ENCODE results near the gene RAB2B. TPM values are rescaled to one million over a fixed set of nuclear protein-coding genes. Genes with fewer than 3 reads are reported as not detected.

The RAB2B gene
- 10 to 100 TPM; 31.3 to 39.0 TPM for total RNA-seq

DNA sequence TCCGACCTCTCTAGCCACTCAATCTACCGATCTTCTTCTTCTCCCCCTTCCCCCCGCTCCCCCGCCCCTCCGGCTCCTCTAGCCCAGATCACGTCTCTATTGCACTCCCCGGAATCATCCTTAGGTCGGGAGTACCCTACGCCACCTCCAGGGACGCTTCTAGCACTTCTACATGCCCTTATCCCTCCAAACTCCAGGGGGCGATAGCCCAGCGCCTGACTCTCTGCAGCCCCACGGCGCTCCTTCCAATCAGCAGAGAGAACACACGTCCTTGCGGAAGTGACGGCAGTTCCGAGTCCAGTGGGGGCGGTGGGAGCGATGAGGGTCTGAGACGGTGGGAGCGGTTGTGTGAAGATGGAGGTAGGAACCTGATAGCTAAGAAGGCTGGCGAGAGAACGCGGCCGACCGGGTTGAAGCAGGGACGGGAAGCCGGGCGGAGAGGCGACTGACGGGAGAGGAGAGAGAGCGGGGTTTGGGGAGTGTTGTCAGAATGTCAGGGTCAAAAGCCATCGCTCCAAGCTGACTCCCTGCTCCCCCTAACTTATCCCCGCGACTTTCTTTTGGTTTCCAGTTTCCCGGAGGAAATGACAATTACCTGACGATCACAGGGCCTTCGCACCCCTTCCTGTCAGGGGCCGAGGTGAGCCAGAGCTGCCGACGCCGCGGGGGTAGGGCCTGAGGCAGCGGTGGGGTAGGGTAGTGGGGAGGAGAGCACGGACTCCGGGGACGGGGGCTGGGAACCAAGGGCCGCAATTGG, at the start of gene RAB2B, which contains the start of gene TOX4:
Gene RAB2B (minus strand): TSS at position 35 of the 757 bp plus-strand sequence. CDS start 87 bp downstream, outside the sequence.
Gene TOX4 (plus strand): TSS at position 271 of the 757 bp plus-strand sequence. CDS start 84 bp downstream, at position 355.

GRCh38 chr14:21525962-21526671, 49.4 kb upstream of the RAB2B start, which contains the start of gene SALL2:
SALL2 (minus strand) TSS chr14:21526346; CDS start chr14:21526127, 219 bp downstream.

DNA sequence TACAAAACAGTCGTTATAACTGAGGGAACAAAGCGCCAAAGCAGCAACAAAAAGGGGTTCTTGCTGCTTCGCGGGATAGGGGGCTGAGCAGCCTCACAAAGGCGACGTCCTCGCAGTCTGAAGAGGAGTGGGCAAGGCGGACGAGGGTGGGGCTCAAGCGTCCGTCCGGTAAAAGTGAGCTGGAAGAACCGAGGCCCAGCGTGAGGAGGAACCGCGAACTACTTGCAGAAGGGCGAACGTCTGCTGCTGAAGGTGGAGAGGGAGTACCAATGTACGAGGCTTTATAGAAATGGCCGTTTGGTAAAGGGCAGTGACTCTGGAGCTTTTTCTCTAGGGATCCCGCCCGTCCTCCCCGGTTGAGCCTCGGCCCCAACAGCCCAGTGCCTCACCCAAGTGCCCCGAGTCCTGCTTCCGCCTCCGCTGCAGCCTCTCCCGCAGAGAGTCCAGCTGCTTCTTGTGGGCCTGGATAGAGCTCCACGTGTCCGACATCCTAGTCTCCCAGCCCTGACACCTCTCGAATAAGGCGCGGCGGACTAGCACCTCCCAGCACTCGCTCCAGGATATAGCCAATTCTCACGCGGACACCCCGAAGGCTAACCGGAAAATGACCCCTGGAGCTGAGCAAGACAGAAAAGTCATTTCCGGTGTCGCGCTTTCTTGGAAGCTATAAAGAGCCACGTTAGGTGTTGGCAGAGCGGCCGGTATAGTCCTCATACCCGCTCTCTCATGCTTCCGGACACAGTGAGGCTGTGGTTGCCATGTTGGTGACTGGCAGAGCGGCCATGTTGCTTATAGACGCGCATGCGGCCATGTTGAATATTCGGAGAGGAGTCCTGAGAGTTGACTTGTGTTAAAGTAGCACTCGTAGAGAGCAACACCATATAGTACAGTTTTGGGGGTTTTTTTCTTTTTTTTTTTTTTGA, 34.2 kb upstream of the RAB2B start, which contains the start of gene METTL3:
Gene METTL3 (minus strand): TSS at position 606 of the 923 bp plus-strand sequence. CDS start 117 bp downstream, at position 489.

DNA sequence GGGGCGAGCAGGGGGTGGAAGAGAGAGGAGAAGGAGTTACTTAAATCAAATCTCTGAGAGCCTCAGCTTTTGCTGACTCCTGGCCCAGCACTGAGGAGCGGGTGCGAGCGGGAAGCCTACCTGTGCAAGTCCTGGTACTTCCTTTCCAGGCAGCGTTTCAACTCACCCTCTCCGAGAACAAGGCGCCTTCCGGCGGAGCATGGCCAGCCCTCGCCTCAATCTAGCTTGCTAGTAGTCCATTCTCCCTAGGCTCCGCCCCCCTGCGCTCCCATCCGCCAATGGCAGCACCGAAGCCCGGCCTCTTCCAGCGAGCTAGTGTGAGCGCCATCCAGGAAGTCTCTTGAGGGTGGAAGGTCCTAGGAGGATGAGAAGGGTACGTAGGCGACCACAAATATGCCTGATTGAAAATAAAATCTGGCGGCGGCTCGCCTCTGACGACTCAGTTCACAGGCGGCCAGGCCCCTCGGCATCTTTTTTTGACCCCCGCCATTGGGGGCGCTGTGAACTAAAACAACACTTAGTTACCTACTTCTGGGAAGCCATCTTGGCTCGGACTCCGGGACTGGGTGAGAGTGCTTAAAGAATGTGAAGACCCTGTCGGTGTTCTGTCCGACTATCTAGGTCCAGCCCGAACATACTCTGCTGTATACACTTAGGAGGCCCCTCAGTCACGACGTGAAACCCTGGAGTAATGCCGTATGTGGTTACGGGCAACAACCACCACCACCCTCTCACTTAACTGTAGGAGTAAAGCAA, 20.7 kb downstream of the RAB2B start, which contains the start of gene CHD8:
Gene CHD8 (minus strand): TSS at position 212 of the 756 bp plus-strand sequence. CDS start 24,480 bp downstream, outside the sequence.

Small RNA genes within 50 kb of the gene (small RNA-seq; reads per million reads assigned to genes)
- gene RN7SL650P: 0 reads per million in 2 donors

Other genes starting within 250 kb of the RAB2B start
- 100 to 1,000 TPM; 512 to 752 TPM for gene HNRNPC, start 207.5 kb downstream of the RAB2B start, total RNA-seq
- under 1 TPM in 1 of 2 donors, not detected in 1; 0.34 TPM for gene RPGRIP1, start 196.9 kb downstream of the RAB2B start, total RNA-seq
- 100 to 1,000 TPM in 1 of 2 donors, 10 to 100 TPM in 1; 58.5 to 100 TPM for gene SUPT16H, start 92.9 kb downstream of the RAB2B start, total RNA-seq
- 10 to 100 TPM; 61.3 to 81.6 TPM for gene CHD8, start 20.8 kb downstream of the RAB2B start, total RNA-seq
- gene TOX4, start 236 bp upstream of the RAB2B start, total RNA-seq: 10 to 100 TPM; 31.0 to 36.5 TPM
- gene METTL3, start 34.4 kb upstream of the RAB2B start, total RNA-seq: 10 to 100 TPM; 37.9 to 68.9 TPM
- gene SALL2, start 49.4 kb upstream of the RAB2B start, total RNA-seq: 1 to 10 TPM; 1.7 to 2.4 TPM
- not detected for gene OR10G3, start 103.1 kb upstream of the RAB2B start, total RNA-seq
- gene OR10G2, start 158.0 kb upstream of the RAB2B start, total RNA-seq: not detected
- gene OR4E2, start 176.9 kb upstream of the RAB2B start, total RNA-seq: not detected
- gene OR4E1, start 196.9 kb upstream of the RAB2B start, total RNA-seq: not detected